NCI-H345 treated with DMSO at 0.1 percent for 48 hours (cell line): Measurements from ENCODE around the gene PSENEN.
"Not testable (repeated sequence)": the region's sequence is repeated elsewhere in the genome, so short reads cannot be mapped to it uniquely, and the experiment has no call there.

ENCODE experiments used
- DNase-seq: peaks from one replicate; lab custom pipeline; 2025; ENCODE audit not compliant: unreplicated experiment; lab: John Stamatoyannopoulos, UW

Gene PSENEN

GRCh38 chr19:35768082-35768421, 22.6 kb downstream of the PSENEN start:
- no peak for DNase-seq

DNA sequence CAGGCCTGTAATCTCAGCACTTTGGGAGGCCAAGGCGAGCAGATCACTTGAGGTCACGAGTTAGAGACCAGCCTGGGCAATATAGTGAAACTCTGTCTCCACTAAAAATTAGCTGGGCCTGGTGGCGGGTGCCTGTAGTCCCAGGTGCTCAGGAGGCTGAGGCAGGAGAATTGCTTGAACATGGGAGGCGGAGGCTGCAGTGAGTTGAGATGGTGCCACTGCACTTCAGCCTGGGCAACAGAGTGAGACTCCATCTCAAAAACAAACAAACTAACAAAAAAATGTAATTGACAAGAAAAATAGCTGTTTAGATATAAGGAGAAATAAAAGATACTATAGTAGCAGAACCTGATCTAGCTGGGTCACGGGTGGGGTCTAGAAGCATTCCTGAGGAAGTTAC, 26.9 kb downstream of the PSENEN start:
- DNase-seq = not testable (repeated sequence)

DNA sequence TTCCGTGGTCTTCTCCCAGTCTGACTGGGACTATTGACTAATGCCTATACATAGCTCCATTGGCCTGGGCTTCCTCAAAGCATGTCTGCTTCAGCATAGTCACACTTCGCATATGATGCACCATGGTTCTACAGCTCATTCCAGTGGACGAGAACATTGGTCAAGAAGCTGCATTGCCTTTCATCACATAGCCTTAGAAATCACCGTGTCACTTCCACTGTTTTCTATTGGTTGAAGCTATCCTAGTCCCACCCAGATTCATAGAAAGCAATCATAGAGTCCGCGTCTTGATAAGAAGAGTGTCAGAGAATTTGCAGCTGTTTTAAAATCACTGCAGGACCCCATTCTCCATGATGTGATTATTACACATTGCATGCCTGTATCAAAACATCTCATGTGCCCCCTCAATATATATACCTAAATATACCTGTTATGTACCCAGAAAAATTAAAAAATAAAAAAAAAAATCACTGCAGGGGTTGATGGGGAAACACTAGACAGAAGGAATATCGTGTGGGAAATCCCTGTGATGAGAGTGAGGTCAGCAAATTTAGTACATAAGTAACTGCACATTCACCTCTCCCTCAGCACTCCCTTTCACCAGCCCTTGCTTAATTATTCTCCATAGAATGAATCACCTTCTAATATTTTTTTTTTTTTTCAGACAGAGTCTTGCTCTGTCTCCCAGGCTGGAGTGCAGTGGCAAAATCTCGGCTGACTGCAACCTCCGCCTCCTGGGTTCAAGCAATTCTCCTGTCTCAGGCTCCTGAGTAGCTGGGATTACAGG, 27.8 kb downstream of the PSENEN start:
- DNase-seq = no peak

GRCh38 chr19:35774274-35775045, 29.0 kb downstream of the PSENEN start:
- DNase-seq = no peak

- DNase-seq = no peak
These were observed 29.5 kb downstream of the PSENEN start for GRCh38 chr19:35775046-35775297.

DNA sequence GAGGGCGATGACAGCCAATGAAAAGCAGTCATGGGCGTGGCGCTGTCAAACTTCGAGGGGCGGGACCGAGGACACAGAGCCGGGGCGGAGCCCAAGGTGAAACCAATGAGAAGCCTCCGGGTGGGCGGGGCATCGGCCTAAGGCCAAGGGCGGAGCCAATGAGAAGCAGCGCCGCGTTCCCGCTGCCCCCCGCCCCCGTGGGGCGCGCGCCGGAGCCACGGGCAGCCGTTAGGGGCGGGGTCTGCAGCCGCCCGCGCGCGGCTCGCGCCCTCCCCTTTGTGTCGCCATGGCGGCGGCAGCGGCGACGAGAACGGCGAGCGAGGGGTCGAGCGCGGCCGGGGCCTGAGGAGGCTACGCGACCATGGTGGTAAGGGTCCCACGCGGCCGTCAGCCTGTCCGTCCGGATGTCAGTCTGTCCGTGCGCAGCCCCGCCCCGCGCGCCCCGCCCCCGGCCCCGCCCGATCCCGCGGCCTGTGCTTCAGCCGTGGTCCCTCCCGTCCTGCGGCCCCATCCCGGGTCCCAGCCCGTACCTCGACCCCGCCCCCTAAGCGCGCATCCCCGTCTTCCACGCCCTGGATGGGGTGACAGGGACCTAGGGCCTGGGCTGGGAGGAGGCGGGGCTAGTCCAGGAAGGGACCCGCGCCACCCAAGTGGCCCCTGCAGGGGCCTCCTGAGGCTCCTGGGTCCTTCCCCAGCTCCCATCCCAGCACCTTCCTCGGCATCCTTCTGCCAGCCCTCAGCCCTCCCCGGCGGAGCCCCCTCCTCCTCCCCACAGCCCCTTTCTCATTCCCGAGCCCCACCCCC, 30.0 kb downstream of the PSENEN start, which contains the start of gene ARHGAP33:
Gene ARHGAP33, plus strand, starts transcription at position 267 of the 804 bp plus-strand sequence. Its CDS starts 95 bp downstream, at position 362.
- peak; percentile 100 for DNase-seq

DNA sequence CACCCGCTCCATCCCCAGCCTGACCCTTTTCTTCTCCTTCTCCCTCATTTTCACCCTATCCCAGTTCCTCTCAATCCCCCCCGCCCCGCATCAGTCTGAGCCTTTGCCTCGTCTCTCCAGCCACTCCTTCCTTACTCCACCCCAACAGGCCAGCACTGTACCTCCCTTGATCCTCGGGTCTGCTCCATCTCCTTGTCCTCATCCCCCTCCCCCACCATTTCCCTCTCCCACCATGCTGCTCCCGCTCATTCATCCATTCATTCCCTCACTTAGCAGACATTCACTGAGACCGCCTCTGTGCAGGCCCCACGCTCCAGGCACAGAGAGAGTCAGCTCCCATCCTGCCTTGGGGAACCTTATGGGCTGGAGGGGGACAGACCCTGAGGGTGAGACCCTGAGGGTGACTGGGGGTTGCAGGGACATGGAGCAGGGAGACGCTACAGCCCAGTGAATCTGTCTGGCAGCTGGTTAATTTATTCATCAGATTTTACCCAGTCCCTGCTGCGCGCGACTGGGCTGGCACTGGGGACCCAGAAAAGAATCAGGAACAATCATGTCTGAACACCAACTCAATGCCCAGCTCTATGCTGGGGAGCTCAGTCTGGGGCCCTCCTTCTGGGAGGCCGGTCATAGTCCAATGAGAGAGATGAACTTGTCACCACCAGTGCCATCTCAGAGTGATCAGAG, 30.8 kb downstream of the PSENEN start:
- DNase-seq = no peak

DNA sequence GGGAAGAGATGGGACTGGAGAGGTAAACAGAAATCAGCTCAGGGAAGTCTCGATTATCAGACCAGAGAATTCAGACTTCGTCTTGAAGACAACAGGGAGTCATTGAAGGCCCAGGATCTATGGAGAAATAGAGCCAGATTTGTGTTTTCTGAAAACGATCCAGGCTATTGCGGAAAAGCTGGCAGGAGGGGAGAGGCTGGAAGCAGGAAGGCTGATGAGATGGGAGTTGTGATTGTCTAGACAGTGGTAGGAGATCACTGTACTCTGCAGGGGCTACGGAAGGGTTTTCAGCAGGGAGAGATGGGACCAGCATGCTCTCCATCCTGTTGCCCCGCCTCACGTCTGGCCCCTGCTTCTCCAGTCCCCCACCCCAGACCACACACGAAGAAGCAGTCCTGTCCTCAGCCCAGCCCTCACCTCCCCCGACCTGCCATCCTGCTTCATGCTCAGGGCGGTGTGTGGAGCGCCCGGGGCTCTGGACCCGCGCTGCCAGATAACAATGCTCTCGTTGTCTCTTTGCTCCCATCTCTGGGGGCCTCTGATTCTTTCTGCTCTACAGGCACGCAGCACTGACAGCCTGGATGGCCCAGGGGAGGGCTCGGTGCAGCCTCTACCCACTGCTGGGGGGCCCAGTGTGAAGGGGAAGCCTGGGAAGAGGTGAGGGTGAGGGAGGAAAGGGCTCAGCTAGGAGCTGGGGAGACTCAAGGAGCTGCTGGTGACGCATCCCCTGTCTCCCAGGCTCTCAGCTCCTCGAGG, 31.8 kb downstream of the PSENEN start:
- DNase-seq = no peak

DNA sequence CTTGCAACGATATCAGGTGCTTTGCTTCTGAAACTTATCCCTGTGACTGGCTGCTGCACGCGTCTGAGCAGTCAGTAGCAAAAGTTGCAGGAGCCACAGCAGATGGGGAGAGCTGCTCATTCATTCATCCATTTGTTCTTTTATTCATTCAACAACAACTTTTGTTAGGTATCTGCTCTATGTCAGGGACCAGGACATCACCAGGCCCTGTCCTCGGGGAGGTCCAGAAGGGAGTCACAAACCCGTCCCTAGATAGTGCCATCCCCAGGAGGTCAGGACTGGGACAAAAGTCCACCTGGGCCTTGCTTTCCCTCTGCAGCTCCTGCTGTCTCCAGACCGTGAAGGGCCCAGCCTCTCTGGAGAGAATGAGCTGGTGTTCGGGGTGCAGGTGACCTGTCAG, 32.5 kb downstream of the PSENEN start:
- no peak for DNase-seq

DNA sequence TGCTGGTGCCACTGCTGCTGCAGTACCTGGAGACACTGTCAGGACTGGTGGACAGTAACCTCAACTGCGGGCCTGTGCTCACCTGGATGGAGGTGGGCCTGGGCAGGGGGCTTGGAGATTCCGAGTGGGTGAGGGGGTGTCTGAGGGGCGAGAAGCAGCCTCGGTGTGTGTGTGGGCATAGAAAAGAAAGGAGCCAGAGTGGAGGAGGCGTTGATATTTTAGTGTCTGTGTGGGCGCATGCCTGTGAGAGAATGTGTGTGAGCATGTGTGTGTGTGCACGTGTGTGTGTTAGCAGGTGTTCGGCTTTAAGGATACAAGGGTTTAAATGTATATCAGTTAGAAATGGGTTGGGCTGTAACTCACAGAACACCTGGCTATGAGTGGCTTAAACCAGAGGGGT, 33.6 kb downstream of the PSENEN start:
- no peak for DNase-seq

GRCh38 chr19:35780058-35780457, 34.6 kb downstream of the PSENEN start:
- no peak for DNase-seq

- DNase-seq = no peak
These were observed 35.3 kb downstream of the PSENEN start for GRCh38 chr19:35780717-35781116.

DNA sequence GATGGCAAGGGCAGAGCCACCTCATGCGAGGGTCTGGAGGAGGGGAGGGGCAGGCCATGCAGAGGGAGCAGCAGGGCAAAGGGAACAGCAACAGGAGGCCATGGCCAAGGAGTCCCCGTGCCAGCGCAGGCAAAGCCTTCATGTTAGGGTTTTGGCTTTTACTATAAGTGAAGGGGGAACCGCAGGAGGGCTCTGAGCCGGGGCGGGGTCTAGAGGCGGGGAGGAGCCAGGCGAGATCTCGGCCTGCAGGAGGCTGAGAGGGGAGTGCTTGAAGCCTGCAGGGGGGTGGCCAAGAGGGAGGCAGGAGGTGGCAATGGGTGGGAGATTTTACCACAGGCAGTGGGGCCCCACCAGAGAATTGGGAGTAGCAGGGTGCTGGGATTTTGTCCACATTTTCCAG, 36.2 kb downstream of the PSENEN start:
- DNase-seq = no peak

DNA sequence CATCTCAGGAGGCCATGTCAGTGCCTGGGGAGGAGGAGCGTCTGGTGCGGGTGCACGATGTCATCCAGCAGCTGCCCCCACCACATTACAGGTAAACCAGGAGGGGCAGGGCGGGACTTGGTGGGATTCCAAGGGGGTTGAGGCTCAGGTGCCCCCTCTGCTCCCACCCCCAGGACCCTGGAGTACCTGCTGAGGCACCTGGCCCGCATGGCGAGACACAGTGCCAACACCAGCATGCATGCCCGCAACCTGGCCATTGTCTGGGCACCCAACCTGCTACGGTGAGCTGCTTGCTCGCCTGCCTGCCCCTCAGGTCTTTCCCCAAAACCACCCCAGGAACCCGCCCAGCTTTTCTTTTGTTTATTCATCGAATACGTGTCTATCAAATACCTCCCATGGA, 37.1 kb downstream of the PSENEN start:
- DNase-seq = no peak

GRCh38 chr19:35783469-35784434, 38.3 kb downstream of the PSENEN start:
- no peak for DNase-seq

GRCh38 chr19:35784503-35785338, 39.3 kb downstream of the PSENEN start:
- no peak for DNase-seq

DNA sequence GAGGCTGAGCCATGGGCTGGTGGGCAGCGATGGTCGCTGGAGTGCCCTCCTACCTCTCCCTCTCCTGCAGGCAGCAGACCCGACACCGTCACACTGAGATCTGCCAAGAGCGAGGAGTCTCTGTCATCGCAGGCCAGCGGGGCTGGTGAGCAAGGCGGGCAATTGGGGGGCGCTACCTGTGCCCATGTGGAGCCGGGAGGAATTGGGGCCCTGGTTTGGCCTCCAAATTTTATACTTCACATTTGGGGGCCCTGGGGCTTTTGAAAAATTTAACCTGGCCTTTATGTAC, 39.8 kb downstream of the PSENEN start:
- DNase-seq = no peak

- no peak for DNase-seq
These were observed 41.1 kb downstream of the PSENEN start for GRCh38 chr19:35786299-35787160.
